ENCODE results near the gene DRD5.
"Not testable (repeated sequence)": the region's sequence is repeated elsewhere in the genome, so short reads cannot be mapped to it uniquely, and the experiment has no call there.

The DRD5 gene

GRCh38 chr4:9792381-9792780 lies 10.9 kb downstream of the DRD5 start:
- no peak for DNase-seq (ENCODE audit: extremely low spot score)
- CTCF ChIA-PET, result no interaction called here
- POLR2A ChIA-PET, result no interaction called here
- TF ChIP-seq, protein P1, sequence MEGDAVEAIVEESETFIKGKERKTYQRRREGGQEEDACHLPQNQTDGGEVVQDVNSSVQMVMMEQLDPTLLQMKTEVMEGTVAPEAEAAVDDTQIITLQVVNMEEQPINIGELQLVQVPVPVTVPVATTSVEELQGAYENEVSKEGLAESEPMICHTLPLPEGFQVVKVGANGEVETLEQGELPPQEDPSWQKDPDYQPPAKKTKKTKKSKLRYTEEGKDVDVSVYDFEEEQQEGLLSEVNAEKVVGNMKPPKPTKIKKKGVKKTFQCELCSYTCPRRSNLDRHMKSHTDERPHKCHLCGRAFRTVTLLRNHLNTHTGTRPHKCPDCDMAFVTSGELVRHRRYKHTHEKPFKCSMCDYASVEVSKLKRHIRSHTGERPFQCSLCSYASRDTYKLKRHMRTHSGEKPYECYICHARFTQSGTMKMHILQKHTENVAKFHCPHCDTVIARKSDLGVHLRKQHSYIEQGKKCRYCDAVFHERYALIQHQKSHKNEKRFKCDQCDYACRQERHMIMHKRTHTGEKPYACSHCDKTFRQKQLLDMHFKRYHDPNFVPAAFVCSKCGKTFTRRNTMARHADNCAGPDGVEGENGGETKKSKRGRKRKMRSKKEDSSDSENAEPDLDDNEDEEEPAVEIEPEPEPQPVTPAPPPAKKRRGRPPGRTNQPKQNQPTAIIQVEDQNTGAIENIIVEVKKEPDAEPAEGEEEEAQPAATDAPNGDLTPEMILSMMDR (IDR thresholded peaks at IDR 0.05; ENCODE audit: control extremely low read depth, extremely low read depth, low read depth, missing control alignments), result no peak

- POLR2A ChIA-PET, CTCF ChIA-PET: not testable (repeated sequence)
Measured at GRCh38 chr4:9796641-9797040, 15.2 kb downstream of the DRD5 start.

DNA sequence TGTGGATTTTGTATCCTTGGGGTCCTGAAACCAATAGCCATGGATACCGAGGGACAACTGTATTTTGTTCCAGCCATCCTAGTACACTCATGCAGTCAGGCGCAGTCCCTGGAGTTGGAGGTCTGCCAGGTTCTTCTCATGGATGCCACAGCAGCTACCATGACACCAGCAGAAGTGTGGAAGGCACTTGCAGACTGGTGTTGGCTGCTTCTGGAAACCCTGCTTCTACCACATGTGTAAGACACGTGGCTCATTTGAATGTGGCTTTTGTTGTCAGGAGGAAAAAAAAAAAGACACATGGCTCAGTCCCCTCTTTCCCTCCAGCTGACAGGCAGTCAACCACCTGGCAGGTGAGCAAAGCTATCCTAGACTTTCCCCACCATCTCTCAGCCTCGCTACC lies 19.4 kb downstream of the DRD5 start:
- TF ChIP-seq, protein P1 (IDR thresholded peaks at IDR 0.05; ENCODE audit: control extremely low read depth, extremely low read depth, low read depth, missing control alignments), result no peak
- ChIA-PET CTCF (interaction anchor here (0.8 to 4.6 kb wide), 3 partner anchors 58 to 218 kb away, joined by 3 to 18 read pairs (median 3); no protein-coding TSS in a partner anchor), POLR2A (no interaction called here)
- DNase-seq (ENCODE audit: extremely low spot score), result no peak

More at GRCh38 chr4:9796641-9797040, 15.2 kb downstream of the DRD5 start:
- not testable (repeated sequence) for DNase-seq (ENCODE audit: extremely low spot score)

- ChIA-PET POLR2A (no interaction called here), CTCF (interaction anchor here (0.6 kb wide), 1 partner anchor 211 kb away, joined by 3 read pairs; no protein-coding TSS in a partner anchor)
- TF ChIP-seq, protein P1 (IDR thresholded peaks at IDR 0.05; ENCODE audit: control extremely low read depth, extremely low read depth, low read depth, missing control alignments), result no peak
- DNase-seq (ENCODE audit: extremely low spot score), result no peak
Measured at GRCh38 chr4:9804918-9805317, 23.5 kb downstream of the DRD5 start.

GRCh38 chr4:9808077-9808476 lies 26.6 kb downstream of the DRD5 start:
- TF ChIP-seq, protein P1 (IDR thresholded peaks at IDR 0.05; ENCODE audit: control extremely low read depth, extremely low read depth, low read depth, missing control alignments), result no peak
- no peak for DNase-seq (ENCODE audit: extremely low spot score)
- ChIA-PET POLR2A (no interaction called here), CTCF (interaction anchor here (0.7 kb wide), 1 partner anchor 13 kb away, joined by 3 read pairs; no protein-coding TSS in a partner anchor)

DNA sequence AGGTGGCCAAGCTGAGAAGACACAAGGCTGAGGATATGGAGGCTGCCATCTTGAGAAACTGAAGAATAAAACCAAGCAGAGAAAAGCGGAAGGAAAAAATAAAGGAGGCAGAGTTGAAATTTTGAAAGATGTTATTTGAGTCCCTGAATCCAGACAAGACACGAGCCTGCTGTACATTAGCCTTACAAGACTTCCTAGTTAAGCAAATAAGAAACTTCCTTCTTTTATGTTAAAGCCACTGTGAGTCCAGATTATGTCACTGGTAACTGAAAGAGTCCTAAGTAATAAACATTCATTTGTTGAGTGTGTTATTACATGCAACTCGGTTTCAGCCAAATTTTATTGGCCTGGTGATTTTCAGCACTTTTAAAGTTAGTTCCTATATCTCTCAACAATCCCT lies 30.4 kb downstream of the DRD5 start:
- no peak for DNase-seq (ENCODE audit: extremely low spot score)
- POLR2A ChIA-PET, result no interaction called here
- CTCF ChIA-PET, result no interaction called here
- TF ChIP-seq, protein P1 (IDR thresholded peaks at IDR 0.05; ENCODE audit: control extremely low read depth, extremely low read depth, low read depth, missing control alignments), result no peak

- no peak for DNase-seq (ENCODE audit: extremely low spot score)
- ChIA-PET CTCF (no interaction called here), POLR2A (no interaction called here)
- TF ChIP-seq, protein P1 (IDR thresholded peaks at IDR 0.05; ENCODE audit: control extremely low read depth, extremely low read depth, low read depth, missing control alignments), result no peak
Measured at GRCh38 chr4:9812501-9813340, 31.3 kb downstream of the DRD5 start.
